ENCODE results near the gene MVB12A.

Gene MVB12A

GRCh38 chr19:17385878-17386611, 33.8 kb upstream of the MVB12A start:
- DNase-seq: peak; percentile 79

GRCh38 chr19:17389288-17389687, 30.6 kb upstream of the MVB12A start:
- Histone ChIP-seq H3K18ac (ENCODE audit: low read length) (no peak overlapping the region), H3K4me1 (ENCODE audit: control insufficient read depth, low read depth, low read length) (no peaks in the 10 kb centered on the region), H3K23ac (ENCODE audit: low read length) (no peak overlapping the region), H4K5ac (ENCODE audit: low read length) (no peak overlapping the region), H3K79me2 (ENCODE audit: control insufficient read depth, insufficient read depth, low read length) (no peaks in the 10 kb centered on the region), H2AK5ac (ENCODE audit: low read length) (no peak overlapping the region), H3K4me3 (ENCODE audit: low read length) (no peak overlapping the region), H2BK15ac (replicated peaks; ENCODE audit: low read depth) (no peak overlapping the region), H3K56ac (ENCODE audit: low read length) (no peak overlapping the region), H3K27me3 (ENCODE audit: insufficient read depth, low read length, poor library complexity) (no peaks in the 10 kb centered on the region), H2BK120ac (ENCODE audit: low read depth, low read length) (no peak overlapping the region), H3K9ac (ENCODE audit: low read length) (no peak overlapping the region), H3K79me1 (ENCODE audit: low read length) (no peaks in the 10 kb centered on the region), H3K27ac (ENCODE audit: low read depth, low read length) (no peak overlapping the region), H2BK5ac (ENCODE audit: low read length) (no peak overlapping the region), H4K8ac (ENCODE audit: low read depth, low read length) (no peak overlapping the region), H3K36me3 (ENCODE audit: control insufficient read depth, insufficient read depth, low read length) (no peaks in the 10 kb centered on the region), H3K4ac (ENCODE audit: low read depth, low read length) (no peak overlapping the region), H3K4me2 (ENCODE audit: low read length) (no peak overlapping the region)
- no CpG with 5 or more reads among the region's 1 CpG for WGBS (ENCODE audit: extremely low coverage, insufficient coverage, low lambda C conversion rate)
- DNase-seq: no peak

More at GRCh38 chr19:17385878-17386611, 33.8 kb upstream of the MVB12A start:
- Histone ChIP-seq H3K4ac (ENCODE audit: low read depth, low read length) (no peak overlapping the region), H3K79me1 (ENCODE audit: low read length) (no peaks in the 10 kb centered on the region), H3K4me2 (ENCODE audit: low read length) (no peak overlapping the region), H3K27me3 (ENCODE audit: insufficient read depth, low read length, poor library complexity) (no peaks in the 10 kb centered on the region), H4K8ac (ENCODE audit: low read depth, low read length) (no peak overlapping the region), H2BK15ac (replicated peaks; ENCODE audit: low read depth) (no peak overlapping the region), H3K18ac (ENCODE audit: low read length) (no peak overlapping the region), H3K23ac (ENCODE audit: low read length) (no peak overlapping the region), H4K5ac (ENCODE audit: low read length) (no peak overlapping the region), H2BK120ac (ENCODE audit: low read depth, low read length) (no peak overlapping the region), H3K56ac (ENCODE audit: low read length) (no peak overlapping the region), H2BK5ac (ENCODE audit: low read length) (no peak overlapping the region), H3K27ac (ENCODE audit: low read depth, low read length) (no peak overlapping the region), H3K4me1 (ENCODE audit: control insufficient read depth, low read depth, low read length) (no peaks in the 10 kb centered on the region), H3K36me3 (ENCODE audit: control insufficient read depth, insufficient read depth, low read length) (no peaks in the 10 kb centered on the region), H3K9ac (ENCODE audit: low read length) (no peak overlapping the region), H2AK5ac (ENCODE audit: low read length) (no peak overlapping the region), H3K79me2 (ENCODE audit: control insufficient read depth, insufficient read depth, low read length) (no peaks in the 10 kb centered on the region), H3K4me3 (ENCODE audit: low read length) (no peak overlapping the region)
- WGBS (ENCODE audit: extremely low coverage, insufficient coverage, low lambda C conversion rate): no CpG with 5 or more reads among the region's 20 CpGs

GRCh38 chr19:17389957-17390664, 29.7 kb upstream of the MVB12A start:
- no peaks in the 10 kb centered on the region for H3K79me1 ChIP-seq (ENCODE audit: low read length)
- H3K4me1 ChIP-seq (ENCODE audit: control insufficient read depth, low read depth, low read length): no peaks in the 10 kb centered on the region
- peak overlapping the region; percentile 59 for H3K9ac ChIP-seq (ENCODE audit: low read length)
- peak overlapping the region; percentile 32 for H3K4me3 ChIP-seq (ENCODE audit: low read length)
- no peak overlapping the region for H3K18ac ChIP-seq (ENCODE audit: low read length)
- no peak overlapping the region for H3K4ac ChIP-seq (ENCODE audit: low read depth, low read length)
- no peak for DNase-seq
- no peak overlapping the region for H4K5ac ChIP-seq (ENCODE audit: low read length)
- no peak overlapping the region for H4K8ac ChIP-seq (ENCODE audit: low read depth, low read length)
- WGBS (ENCODE audit: extremely low coverage, insufficient coverage, low lambda C conversion rate): no CpG with 5 or more reads among the region's 37 CpGs
- no peaks in the 10 kb centered on the region for H3K27me3 ChIP-seq (ENCODE audit: insufficient read depth, low read length, poor library complexity)
- H2BK120ac ChIP-seq (ENCODE audit: low read depth, low read length): no peak overlapping the region
- H2AK5ac ChIP-seq (ENCODE audit: low read length): no peak overlapping the region
- peak overlapping the region; percentile 65 for H3K4me2 ChIP-seq (ENCODE audit: low read length)
- H3K36me3 ChIP-seq (ENCODE audit: control insufficient read depth, insufficient read depth, low read length): no peaks in the 10 kb centered on the region
- H2BK15ac ChIP-seq (replicated peaks; ENCODE audit: low read depth): no peak overlapping the region
- H3K27ac ChIP-seq (ENCODE audit: low read depth, low read length): no peak overlapping the region
- no peaks in the 10 kb centered on the region for H3K79me2 ChIP-seq (ENCODE audit: control insufficient read depth, insufficient read depth, low read length)
- H3K23ac ChIP-seq (ENCODE audit: low read length): no peak overlapping the region
- H2BK5ac ChIP-seq (ENCODE audit: low read length): no peak overlapping the region
- H3K56ac ChIP-seq (ENCODE audit: low read length): peak overlapping the region; percentile 81

- Histone ChIP-seq H3K79me1 (ENCODE audit: low read length) (no peaks in the 10 kb centered on the region), H3K9ac (ENCODE audit: low read length) (peak overlapping the region; percentile 72), H3K27ac (ENCODE audit: low read depth, low read length) (no peak overlapping the region), H3K56ac (ENCODE audit: low read length) (peak overlapping the region; percentile 81), H3K4ac (ENCODE audit: low read depth, low read length) (no peak overlapping the region), H4K5ac (ENCODE audit: low read length) (no peak overlapping the region), H3K4me3 (ENCODE audit: low read length) (peak overlapping the region; percentile 32), H3K4me1 (ENCODE audit: control insufficient read depth, low read depth, low read length) (no peaks in the 10 kb centered on the region), H3K23ac (ENCODE audit: low read length) (no peak overlapping the region), H3K36me3 (ENCODE audit: control insufficient read depth, insufficient read depth, low read length) (no peaks in the 10 kb centered on the region), H4K8ac (ENCODE audit: low read depth, low read length) (no peak overlapping the region), H2AK5ac (ENCODE audit: low read length) (no peak overlapping the region), H3K18ac (ENCODE audit: low read length) (no peak overlapping the region), H2BK15ac (replicated peaks; ENCODE audit: low read depth) (no peak overlapping the region), H3K27me3 (ENCODE audit: insufficient read depth, low read length, poor library complexity) (no peaks in the 10 kb centered on the region), H3K4me2 (ENCODE audit: low read length) (peak overlapping the region; percentile 90), H2BK5ac (ENCODE audit: low read length) (no peak overlapping the region), H3K79me2 (ENCODE audit: control insufficient read depth, insufficient read depth, low read length) (no peaks in the 10 kb centered on the region), H2BK120ac (ENCODE audit: low read depth, low read length) (no peak overlapping the region)
- WGBS (ENCODE audit: extremely low coverage, insufficient coverage, low lambda C conversion rate): no CpG with 5 or more reads among the region's 50 CpGs
- DNase-seq: peak; percentile 95
Measured at GRCh38 chr19:17390665-17391370, 29.0 kb upstream of the MVB12A start.

- peak overlapping the region; percentile 30 for H3K4me3 ChIP-seq (ENCODE audit: low read length)
- H2BK120ac ChIP-seq (ENCODE audit: low read depth, low read length): no peak overlapping the region
- no peaks in the 10 kb centered on the region for H3K79me2 ChIP-seq (ENCODE audit: control insufficient read depth, insufficient read depth, low read length)
- no peak for DNase-seq
- no peak overlapping the region for H3K18ac ChIP-seq (ENCODE audit: low read length)
- H3K56ac ChIP-seq (ENCODE audit: low read length): peak overlapping the region; percentile 66
- no peak overlapping the region for H3K4ac ChIP-seq (ENCODE audit: low read depth, low read length)
- no peak overlapping the region for H2BK15ac ChIP-seq (replicated peaks; ENCODE audit: low read depth)
- H3K9ac ChIP-seq (ENCODE audit: low read length): peak overlapping the region; percentile 72
- H2AK5ac ChIP-seq (ENCODE audit: low read length): no peak overlapping the region
- no peak overlapping the region for H3K23ac ChIP-seq (ENCODE audit: low read length)
- H4K8ac ChIP-seq (ENCODE audit: low read depth, low read length): no peak overlapping the region
- no peaks in the 10 kb centered on the region for H3K79me1 ChIP-seq (ENCODE audit: low read length)
- H3K27ac ChIP-seq (ENCODE audit: low read depth, low read length): no peak overlapping the region
- H3K4me1 ChIP-seq (ENCODE audit: control insufficient read depth, low read depth, low read length): no peaks in the 10 kb centered on the region
- no peaks in the 10 kb centered on the region for H3K36me3 ChIP-seq (ENCODE audit: control insufficient read depth, insufficient read depth, low read length)
- no peak overlapping the region for H2BK5ac ChIP-seq (ENCODE audit: low read length)
- WGBS (ENCODE audit: extremely low coverage, insufficient coverage, low lambda C conversion rate): no CpG with 5 or more reads among the region's 26 CpGs
- H4K5ac ChIP-seq (ENCODE audit: low read length): no peak overlapping the region
- no peaks in the 10 kb centered on the region for H3K27me3 ChIP-seq (ENCODE audit: insufficient read depth, low read length, poor library complexity)
- peak overlapping the region; percentile 90 for H3K4me2 ChIP-seq (ENCODE audit: low read length)
Measured at GRCh38 chr19:17391371-17392151, 28.3 kb upstream of the MVB12A start.
